ENCODE results near the gene CECR2.

CECR2 gene

DNA sequence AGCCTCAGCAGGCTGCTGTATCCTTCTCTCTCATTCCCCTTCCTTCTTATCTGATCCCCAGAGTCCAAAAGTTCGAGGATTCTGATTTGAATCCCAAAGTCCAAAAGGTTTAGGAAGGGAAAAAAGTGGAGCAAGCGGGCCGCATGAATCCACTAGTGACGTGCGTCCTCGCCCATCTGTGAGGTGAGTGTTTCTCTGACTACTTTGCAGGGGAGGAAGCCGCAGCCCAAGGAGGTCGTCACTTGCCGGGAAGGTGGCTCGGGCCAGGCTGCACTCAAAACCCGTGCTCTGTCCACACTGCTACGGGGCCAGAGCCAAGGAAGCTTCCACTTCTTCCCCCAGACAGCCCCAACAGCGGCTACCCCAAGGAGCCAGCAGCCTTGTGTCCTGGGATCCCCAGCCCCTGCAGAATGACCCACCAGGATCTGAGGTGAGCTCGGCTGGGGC is 210.3 kb downstream of the CECR2 start:
- Mint-ChIP-seq H3K27ac (no peak overlapping the region), H3K9me3 (no peaks in the 10 kb centered on the region), H3K4me1 (no peaks in the 10 kb centered on the region), H3K36me3 (peaks cover 0 to 1% of the 10 kb centered on the region in 2 donors), H3K27me3 (peaks cover 0 to 10% of the 10 kb centered on the region in 2 donors), H3K4me3 (no peak overlapping the region)
- ATAC-seq (replicated peaks) (no peak), DNase-seq (no peak)

DNA sequence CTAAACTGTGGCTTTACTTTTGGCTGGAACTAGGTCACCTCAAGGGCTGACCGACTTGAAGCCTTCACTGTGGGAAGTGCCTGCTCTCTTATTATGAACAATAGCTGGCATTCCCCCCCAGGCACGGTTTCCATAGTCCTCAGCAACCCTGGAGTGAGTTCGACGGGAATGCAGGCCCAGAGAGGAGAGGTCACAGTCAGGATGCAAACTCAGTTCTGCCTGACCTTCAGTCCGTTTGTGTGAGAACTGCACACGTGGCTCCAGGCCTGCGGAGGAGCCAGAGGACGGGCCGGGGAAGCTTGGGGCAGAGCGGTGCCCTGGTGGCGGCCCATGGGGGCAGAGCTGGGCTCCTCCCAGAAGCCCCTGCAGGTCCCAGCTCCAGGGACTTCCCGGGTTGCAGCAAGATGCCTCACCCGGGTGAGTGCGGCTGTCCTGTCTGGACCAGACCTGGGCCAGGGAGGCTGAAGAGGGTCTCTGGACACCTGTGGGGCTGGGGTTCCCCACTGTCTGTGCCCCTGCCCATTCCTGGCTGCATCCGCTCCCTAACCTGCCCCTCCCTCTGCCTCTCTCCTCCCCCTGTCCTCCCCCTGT is 211.3 kb downstream of the CECR2 start:
- DNase-seq (no peak), ATAC-seq (replicated peaks) (no peak)
- Mint-ChIP-seq H3K4me3 (no peak overlapping the region), H3K27ac (no peak overlapping the region), H3K4me1 (no peaks in the 10 kb centered on the region), H3K27me3 (peaks cover 0 to 10% of the 10 kb centered on the region in 2 donors), H3K36me3 (peaks cover 0 to 1% of the 10 kb centered on the region in 2 donors), H3K9me3 (no peaks in the 10 kb centered on the region)

DNA sequence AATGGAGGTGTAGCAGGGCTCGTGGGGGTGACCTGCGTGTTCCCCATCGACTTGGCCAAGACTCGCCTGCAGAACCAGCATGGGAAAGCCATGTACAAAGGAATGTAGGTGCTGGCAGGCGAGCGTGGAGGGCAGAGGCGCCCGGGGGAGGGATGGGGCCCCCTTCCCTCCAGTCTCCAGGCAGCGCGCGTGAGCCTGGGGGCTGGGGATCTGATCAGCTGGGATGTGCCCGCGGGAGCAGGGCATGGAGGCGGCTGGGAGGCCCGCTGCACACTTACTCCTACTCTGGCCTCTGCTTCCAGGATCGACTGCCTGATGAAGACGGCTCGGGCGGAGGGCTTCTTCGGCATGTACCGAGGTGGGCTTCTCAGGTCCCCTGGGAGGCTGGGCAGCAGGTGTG is 211.8 kb downstream of the CECR2 start:
- Mint-ChIP-seq H3K27me3 (peaks cover 0 to 10% of the 10 kb centered on the region in 2 donors), H3K4me3 (no peak overlapping the region), H3K4me1 (no peaks in the 10 kb centered on the region), H3K27ac (no peak overlapping the region), H3K36me3 (peaks cover 0 to 1% of the 10 kb centered on the region in 2 donors), H3K9me3 (no peaks in the 10 kb centered on the region)
- ATAC-seq (replicated peaks) (no peak), DNase-seq (no peak)

- Mint-ChIP-seq H3K4me1 (no peaks in the 10 kb centered on the region), H3K27ac (no peak overlapping the region), H3K4me3 (no peak overlapping the region), H3K27me3 (peaks cover 0 to 10% of the 10 kb centered on the region in 2 donors), H3K36me3 (peaks cover 0 to 1% of the 10 kb centered on the region in 2 donors), H3K9me3 (no peaks in the 10 kb centered on the region)
- ATAC-seq (replicated peaks), result no peak
- no peak for DNase-seq
These were observed 212.4 kb downstream of the CECR2 start for GRCh38 chr22:17581631-17582030.

GRCh38 chr22:17583151-17583550 is 213.9 kb downstream of the CECR2 start:
- H3K36me3 Mint-ChIP-seq, result peaks cover 4% of the 10 kb centered on the region in 2 donors
- H3K27ac Mint-ChIP-seq, result no peak overlapping the region
- H3K9me3 Mint-ChIP-seq, result no peaks in the 10 kb centered on the region
- H3K4me3 Mint-ChIP-seq, result no peak overlapping the region
- DNase-seq, result no peak
- no peak for ATAC-seq (replicated peaks)
- H3K27me3 Mint-ChIP-seq, result peaks cover 0 to 10% of the 10 kb centered on the region in 2 donors
- no peaks in the 10 kb centered on the region for H3K4me1 Mint-ChIP-seq

GRCh38 chr22:17586831-17587440 is 217.7 kb downstream of the CECR2 start:
- H3K27me3 Mint-ChIP-seq, result peaks cover 0 to 6% of the 10 kb centered on the region in 2 donors
- peaks cover 28 to 30% of the 10 kb centered on the region in 2 donors for H3K36me3 Mint-ChIP-seq
- DNase-seq, result no peak
- no peaks in the 10 kb centered on the region for H3K4me1 Mint-ChIP-seq
- no peaks in the 10 kb centered on the region for H3K9me3 Mint-ChIP-seq
- no peak overlapping the region for H3K27ac Mint-ChIP-seq
- no peak for ATAC-seq (replicated peaks)
- H3K4me3 Mint-ChIP-seq, result no peak overlapping the region

DNA sequence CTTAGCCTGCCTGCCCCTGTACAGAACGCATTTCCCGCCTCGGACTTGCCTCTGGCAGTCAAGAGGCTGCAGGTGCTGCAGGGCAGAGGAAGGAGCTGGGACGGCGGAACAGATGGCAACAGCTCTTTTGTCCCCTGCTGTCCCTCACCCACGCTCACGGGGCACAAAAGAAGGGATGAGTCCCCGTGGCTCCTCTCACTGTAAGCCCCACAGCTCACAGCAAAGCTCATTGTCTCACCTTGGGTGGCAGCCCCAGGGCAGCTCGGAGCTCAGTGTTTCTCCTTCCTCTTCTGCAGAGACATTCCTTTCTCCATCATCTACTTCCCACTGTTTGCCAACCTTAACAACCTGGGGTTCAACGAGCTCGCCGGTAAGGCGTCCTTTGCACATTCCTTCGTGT is 218.4 kb downstream of the CECR2 start:
- H3K36me3 Mint-ChIP-seq, result peaks cover 34 to 35% of the 10 kb centered on the region in 2 donors

GRCh38 chr22:17588606-17589005 is 219.3 kb downstream of the CECR2 start:
- Mint-ChIP-seq H3K36me3 (peaks cover 41 to 43% of the 10 kb centered on the region in 2 donors), H3K4me3 (no peak overlapping the region)
- ATAC-seq (replicated peaks), result no peak

More for the DNA sequence above, 218.4 kb downstream of the CECR2 start:
- no peaks in the 10 kb centered on the region for H3K4me1 Mint-ChIP-seq
- ATAC-seq (replicated peaks), result no peak
- no peaks in the 10 kb centered on the region for H3K27me3 Mint-ChIP-seq
- H3K9me3 Mint-ChIP-seq, result no peaks in the 10 kb centered on the region
- DNase-seq, result no peak
- peak overlapping the region; percentile 10 for H3K27ac Mint-ChIP-seq
- H3K4me3 Mint-ChIP-seq, result no peak overlapping the region

GRCh38 chr22:17589810-17590375 is 220.6 kb downstream of the CECR2 start:
- Mint-ChIP-seq H3K4me1 (peaks cover 7 to 8% of the 10 kb centered on the region in 2 donors), H3K27ac (peak overlapping the region; percentile 69), H3K9me3 (no peaks in the 10 kb centered on the region), H3K27me3 (no peaks in the 10 kb centered on the region), H3K36me3 (peaks cover 47 to 53% of the 10 kb centered on the region in 2 donors), H3K4me3 (no peak overlapping the region)
- DNase-seq (no peak), ATAC-seq (replicated peaks) (no peak)

More at GRCh38 chr22:17588606-17589005, 219.3 kb downstream of the CECR2 start:
- H3K27me3 Mint-ChIP-seq, result no peaks in the 10 kb centered on the region
- no peaks in the 10 kb centered on the region for H3K4me1 Mint-ChIP-seq
- H3K9me3 Mint-ChIP-seq, result no peaks in the 10 kb centered on the region
- no peak for DNase-seq
- H3K27ac Mint-ChIP-seq, result no peak overlapping the region

GRCh38 chr22:17590586-17590985 is 221.3 kb downstream of the CECR2 start:
- no peak overlapping the region for H3K27ac Mint-ChIP-seq
- no peaks in the 10 kb centered on the region for H3K27me3 Mint-ChIP-seq
- H3K4me1 Mint-ChIP-seq, result peaks cover 14 to 15% of the 10 kb centered on the region in 2 donors
- H3K4me3 Mint-ChIP-seq, result no peak overlapping the region
- ATAC-seq (replicated peaks), result no peak
- DNase-seq, result no peak
- peaks cover 52 to 60% of the 10 kb centered on the region in 2 donors for H3K36me3 Mint-ChIP-seq
- H3K9me3 Mint-ChIP-seq, result no peaks in the 10 kb centered on the region

DNA sequence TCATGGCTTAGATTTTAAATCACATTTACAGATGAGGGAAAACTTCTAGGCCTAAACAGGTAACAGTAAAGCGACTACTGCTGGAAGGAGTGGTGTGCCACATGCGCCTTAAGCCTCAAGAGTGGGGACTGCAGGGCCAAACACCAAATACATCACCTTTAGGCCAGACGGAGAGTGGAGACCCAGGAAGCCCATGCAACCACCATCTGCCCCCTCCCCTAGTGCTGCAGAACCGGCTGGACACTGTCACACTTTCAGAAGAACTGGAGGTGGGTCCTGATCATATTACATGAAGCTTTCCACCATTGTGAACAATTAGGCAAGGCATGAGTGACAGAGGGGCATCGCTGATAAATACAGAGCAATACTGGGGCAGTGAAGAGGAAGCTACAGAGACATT is 222.9 kb downstream of the CECR2 start:
- ATAC-seq (replicated peaks), result no peak
- H3K4me3 Mint-ChIP-seq, result no peak overlapping the region
- H3K4me1 Mint-ChIP-seq, result peaks cover 21 to 28% of the 10 kb centered on the region in 2 donors
- no peak overlapping the region for H3K27ac Mint-ChIP-seq
- peaks cover 63 to 74% of the 10 kb centered on the region in 2 donors for H3K36me3 Mint-ChIP-seq
- no peak for DNase-seq
- H3K9me3 Mint-ChIP-seq, result peaks cover 0 to 2% of the 10 kb centered on the region in 2 donors
- no peaks in the 10 kb centered on the region for H3K27me3 Mint-ChIP-seq

GRCh38 chr22:17596226-17596625 is 227.0 kb downstream of the CECR2 start:
- ATAC-seq (replicated peaks) (no peak), DNase-seq (no peak)
- H3K4me3 Mint-ChIP-seq, result peak overlapping the region in 1 of 2 donors; percentile 29
- H3K4me1 Mint-ChIP-seq, result peaks cover 21 to 28% of the 10 kb centered on the region in 2 donors
- peaks cover 69 to 87% of the 10 kb centered on the region in 2 donors for H3K36me3 Mint-ChIP-seq
- no peaks in the 10 kb centered on the region for H3K27me3 Mint-ChIP-seq
- H3K9me3 Mint-ChIP-seq, result peaks cover 0 to 2% of the 10 kb centered on the region in 2 donors
- peak overlapping the region; percentile 65 for H3K27ac Mint-ChIP-seq

GRCh38 chr22:17597217-17597616 is 228.0 kb downstream of the CECR2 start:
- H3K27me3 Mint-ChIP-seq, result no peaks in the 10 kb centered on the region
- no peak for ATAC-seq (replicated peaks)
- H3K9me3 Mint-ChIP-seq, result peaks cover 0 to 2% of the 10 kb centered on the region in 2 donors
- no peak overlapping the region for H3K4me3 Mint-ChIP-seq
- H3K27ac Mint-ChIP-seq, result no peak overlapping the region
- H3K4me1 Mint-ChIP-seq, result peaks cover 21 to 28% of the 10 kb centered on the region in 2 donors
- DNase-seq, result no peak
- peaks cover 63 to 79% of the 10 kb centered on the region in 2 donors for H3K36me3 Mint-ChIP-seq

DNA sequence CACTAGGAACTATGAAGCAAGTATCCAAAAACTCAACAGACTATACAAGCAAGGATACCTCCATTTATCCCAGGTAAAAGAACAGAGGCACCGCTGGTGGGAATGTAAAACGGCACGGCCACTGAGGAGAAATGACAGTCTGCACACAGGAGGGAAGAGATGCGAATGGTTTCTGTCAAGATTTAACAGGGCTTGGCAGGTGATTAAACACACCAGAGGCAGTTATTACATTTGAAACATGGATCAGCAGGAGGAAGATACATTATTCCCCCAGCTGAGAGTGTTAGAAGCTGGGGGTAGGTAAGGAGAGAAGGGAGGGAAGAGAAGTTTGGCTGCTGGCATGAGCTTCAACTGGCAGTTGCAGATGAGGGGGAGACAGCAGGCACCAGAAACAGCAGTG is 229.1 kb downstream of the CECR2 start:
- H3K27me3 Mint-ChIP-seq, result no peaks in the 10 kb centered on the region
- no peak overlapping the region for H3K27ac Mint-ChIP-seq
- peaks cover 21 to 28% of the 10 kb centered on the region in 2 donors for H3K4me1 Mint-ChIP-seq
- peaks cover 0 to 2% of the 10 kb centered on the region in 2 donors for H3K9me3 Mint-ChIP-seq
- ATAC-seq (replicated peaks) (no peak), DNase-seq (no peak)
- H3K4me3 Mint-ChIP-seq, result no peak overlapping the region
- H3K36me3 Mint-ChIP-seq, result peaks cover 55 to 71% of the 10 kb centered on the region in 2 donors

GRCh38 chr22:17601031-17601430 is 231.8 kb downstream of the CECR2 start:
- peaks cover 42 to 54% of the 10 kb centered on the region in 2 donors for H3K36me3 Mint-ChIP-seq
- peaks cover 0 to 2% of the 10 kb centered on the region in 2 donors for H3K9me3 Mint-ChIP-seq
- DNase-seq, result no peak
- no peaks in the 10 kb centered on the region for H3K27me3 Mint-ChIP-seq
- H3K4me3 Mint-ChIP-seq, result no peak overlapping the region
- ATAC-seq (replicated peaks), result no peak
- peaks cover 6 to 8% of the 10 kb centered on the region in 2 donors for H3K4me1 Mint-ChIP-seq
- no peak overlapping the region for H3K27ac Mint-ChIP-seq

Data from stimulated activated naive B cell treated with anti-CD40 and anti-IgM and Interleukin-4, amounts not matched to agents 10 μg/mL and 1 μg/mL and 100 μg/mL, for 72 hours (primary cell).